Measurements from ENCODE around the gene SMIM27.

- TF ChIP-seq POLR2A (IDR thresholded peaks at IDR 0.05), result no peak
- no peak for TF ChIP-seq CTCF (IDR thresholded peaks at IDR 0.05)
- no peak for TF ChIP-seq POLR2AphosphoS5 (IDR thresholded peaks at IDR 0.05; ENCODE audit: insufficient read depth in 1 of 2, low read depth in 1 of 2)
Measured at GRCh38 chr9:32533816-32534215, 18.3 kb upstream of the SMIM27 start.

Measured in vagina (tissue), 2 donors.